ENCODE measurements around the gene WDR48.

WDR48 gene

GRCh38 chr3:39124876-39125840 is 73.3 kb downstream of the WDR48 start:
- DNase-seq = no peak

DNA sequence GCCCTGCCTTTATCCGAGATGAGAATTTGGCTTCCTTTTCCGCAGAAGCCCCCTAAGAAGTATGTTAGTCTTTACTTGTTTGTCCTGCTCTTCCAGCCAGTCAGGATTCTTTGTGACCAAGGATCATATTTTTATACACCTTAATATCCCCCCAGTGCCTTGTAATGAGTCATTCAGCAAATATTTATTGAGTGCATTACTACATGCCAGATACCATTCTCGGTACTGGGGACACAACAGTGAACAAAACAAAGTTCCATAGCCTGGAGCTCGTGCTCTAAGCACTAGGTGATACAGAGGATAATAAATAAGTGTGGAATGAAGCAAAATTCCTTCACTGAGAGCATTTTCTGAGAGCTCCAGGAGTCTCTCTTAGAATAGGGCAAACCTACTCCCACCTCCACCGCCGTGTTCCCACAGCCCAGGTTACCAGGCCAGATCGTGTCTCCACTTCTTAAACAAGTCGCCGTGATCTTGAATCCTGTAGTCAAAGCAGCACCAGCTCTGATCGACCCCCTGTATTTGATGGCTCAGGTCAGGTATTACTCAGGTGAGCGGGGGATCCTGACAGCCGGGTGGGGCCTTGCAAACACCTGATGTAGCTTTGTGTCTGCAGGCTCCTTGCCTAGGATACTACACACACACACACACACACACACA is 74.2 kb downstream of the WDR48 start:
- no peak for DNase-seq

DNA sequence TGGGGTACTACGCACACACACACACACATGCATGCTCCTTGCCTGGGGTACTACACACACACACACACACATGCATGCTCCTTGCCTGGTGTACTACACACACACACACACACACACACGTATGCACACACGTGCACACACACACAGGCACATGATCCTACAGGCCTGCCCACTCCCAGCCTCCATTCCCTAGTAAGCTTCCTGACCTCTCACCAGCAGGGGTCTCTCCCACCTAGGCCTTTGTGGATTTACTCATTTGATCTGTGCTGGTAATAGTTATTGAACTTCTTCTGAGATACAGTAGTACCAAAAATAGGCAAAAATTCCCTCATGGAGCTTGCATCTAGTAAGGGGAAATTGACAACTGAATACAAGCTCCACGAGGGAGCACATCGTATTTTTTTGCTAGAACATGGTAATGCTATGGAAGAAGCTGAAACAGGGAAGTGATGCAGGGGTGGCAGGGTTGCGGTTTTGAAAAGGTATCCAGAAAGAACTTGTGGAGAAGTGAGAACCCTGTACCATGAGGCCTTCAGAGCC is 74.8 kb downstream of the WDR48 start:
- peak in 1 of 2 donors; percentile 55 for DNase-seq

- DNase-seq = no peak
Measured at GRCh38 chr3:39127269-39127907, 75.6 kb downstream of the WDR48 start.

DNA sequence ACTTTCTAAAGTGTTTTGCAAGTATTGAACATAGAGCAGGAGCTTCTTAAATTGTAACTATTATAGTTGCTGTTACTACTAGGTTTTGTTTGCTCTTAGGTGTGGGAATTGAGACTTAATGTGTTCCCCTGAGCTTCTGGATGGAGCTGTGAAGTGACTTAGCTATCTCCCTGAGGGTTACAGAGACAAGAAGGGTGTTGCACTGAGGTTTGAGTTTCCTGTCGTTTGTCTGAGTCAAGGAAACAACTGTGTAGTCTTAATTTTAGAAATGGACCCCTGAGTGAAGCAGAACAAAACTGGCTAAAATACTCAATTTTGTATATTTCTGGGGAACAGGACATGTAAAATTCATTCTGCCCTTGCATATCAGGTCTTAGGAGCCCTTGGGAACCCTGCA is 76.1 kb downstream of the WDR48 start:
- DNase-seq = peak in 1 of 2 donors; percentile 23

DNA sequence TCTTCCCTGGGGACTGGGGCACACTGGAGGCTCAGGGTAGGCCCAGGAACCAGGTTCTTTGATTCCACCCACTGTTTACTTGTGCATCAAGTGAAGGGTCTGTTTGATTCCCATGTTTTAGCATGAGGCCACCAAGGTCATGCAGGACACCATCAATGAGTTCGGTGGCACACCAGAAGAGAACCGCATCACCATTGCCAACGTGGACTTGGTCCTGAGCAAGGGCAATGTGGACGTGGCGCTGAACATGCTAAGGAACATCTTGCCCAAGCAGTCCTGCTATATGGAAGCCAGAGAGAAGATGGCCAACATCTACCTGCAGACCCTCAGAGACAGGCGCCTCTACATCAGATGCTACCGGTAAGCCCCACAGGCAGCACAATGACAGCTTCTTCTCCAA is 77.1 kb downstream of the WDR48 start:
- no peak for DNase-seq

- DNase-seq = no peak
Measured at GRCh38 chr3:39130026-39130425, 78.2 kb downstream of the WDR48 start.

GRCh38 chr3:39130693-39131265 is 79.0 kb downstream of the WDR48 start:
- DNase-seq = no peak

DNA sequence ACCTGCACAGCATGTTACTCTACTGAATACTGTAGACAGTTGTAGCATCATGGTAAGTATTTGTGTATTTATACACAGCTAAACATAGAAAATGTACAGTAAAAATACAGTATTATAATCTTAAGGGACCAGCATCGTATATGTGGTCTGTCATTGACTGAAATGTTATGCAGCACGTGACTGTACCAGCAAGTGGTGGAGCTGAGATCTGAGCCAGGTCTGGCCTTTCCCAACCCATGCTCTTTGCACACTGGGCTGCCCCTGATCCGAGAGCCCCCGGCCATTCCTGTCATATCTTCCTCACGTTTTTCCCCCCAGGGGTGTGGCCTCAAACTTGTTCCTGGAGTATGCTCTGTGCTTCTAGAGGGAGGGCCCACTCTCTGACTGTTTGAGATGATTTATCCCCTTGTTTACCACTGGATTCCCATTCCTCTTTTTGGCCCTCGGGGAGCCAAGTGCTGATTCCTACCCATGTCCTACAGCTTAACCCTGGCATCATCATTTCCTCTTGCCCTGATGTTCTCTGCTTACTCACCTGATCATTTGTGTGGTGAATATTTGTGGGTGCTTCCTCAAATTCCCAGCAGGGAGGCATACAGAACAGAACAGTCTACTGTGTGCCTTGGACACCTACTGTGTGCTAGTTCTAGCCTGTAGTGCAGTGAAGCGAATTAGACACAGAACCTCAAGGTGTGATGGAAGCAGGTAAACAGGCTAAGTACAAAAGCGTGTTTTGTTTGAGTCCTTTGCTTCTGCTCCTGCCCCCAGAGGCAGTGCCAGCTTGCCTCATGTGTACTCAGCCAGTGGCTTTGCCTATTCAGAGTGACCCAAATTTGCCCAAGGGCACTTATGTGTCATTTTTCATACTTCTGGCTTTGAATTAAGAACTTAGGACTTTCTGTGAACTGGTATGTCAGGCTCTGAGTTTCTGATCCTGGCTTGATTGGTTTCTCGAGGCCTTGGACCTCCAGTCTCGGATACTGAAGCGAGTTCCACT is 80.6 kb downstream of the WDR48 start:
- no peak for DNase-seq

GRCh38 chr3:39133093-39133490 is 81.3 kb downstream of the WDR48 start:
- DNase-seq = no peak

GRCh38 chr3:39133822-39134221 is 82.0 kb downstream of the WDR48 start:
- DNase-seq = no peak

- DNase-seq = no peak
Measured at GRCh38 chr3:39134305-39134704, 82.5 kb downstream of the WDR48 start.

DNA sequence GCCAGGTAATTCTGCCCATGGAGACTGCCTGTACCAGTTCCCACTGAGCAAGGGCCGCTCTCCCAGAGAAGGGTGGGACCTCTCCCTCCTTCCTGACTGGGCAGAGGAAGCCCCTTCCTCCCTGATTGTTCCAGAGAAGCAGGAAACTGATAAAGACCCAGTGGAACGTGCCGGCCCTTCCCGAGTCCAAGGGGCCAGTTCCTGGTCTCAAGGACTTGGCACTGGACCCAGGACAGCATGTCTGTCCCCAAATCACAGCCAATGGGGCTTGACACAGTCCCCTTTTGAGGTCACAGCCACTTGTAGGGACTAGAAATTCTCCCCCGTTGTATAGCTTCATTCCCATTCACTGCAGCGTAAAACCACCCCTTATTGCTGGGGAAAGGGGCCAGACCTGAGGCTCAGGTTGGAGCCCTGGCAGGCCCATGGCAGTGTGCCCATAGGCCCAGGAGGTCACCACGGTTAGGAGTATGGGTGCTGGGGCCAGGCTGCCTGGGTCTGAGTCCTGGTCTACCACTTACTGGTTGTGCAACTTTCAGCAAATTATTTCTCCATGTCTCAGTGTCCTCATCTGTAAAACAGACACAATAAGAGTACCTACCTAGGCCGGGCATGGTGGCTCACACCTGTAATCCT is 83.5 kb downstream of the WDR48 start:
- DNase-seq = no peak

DNA sequence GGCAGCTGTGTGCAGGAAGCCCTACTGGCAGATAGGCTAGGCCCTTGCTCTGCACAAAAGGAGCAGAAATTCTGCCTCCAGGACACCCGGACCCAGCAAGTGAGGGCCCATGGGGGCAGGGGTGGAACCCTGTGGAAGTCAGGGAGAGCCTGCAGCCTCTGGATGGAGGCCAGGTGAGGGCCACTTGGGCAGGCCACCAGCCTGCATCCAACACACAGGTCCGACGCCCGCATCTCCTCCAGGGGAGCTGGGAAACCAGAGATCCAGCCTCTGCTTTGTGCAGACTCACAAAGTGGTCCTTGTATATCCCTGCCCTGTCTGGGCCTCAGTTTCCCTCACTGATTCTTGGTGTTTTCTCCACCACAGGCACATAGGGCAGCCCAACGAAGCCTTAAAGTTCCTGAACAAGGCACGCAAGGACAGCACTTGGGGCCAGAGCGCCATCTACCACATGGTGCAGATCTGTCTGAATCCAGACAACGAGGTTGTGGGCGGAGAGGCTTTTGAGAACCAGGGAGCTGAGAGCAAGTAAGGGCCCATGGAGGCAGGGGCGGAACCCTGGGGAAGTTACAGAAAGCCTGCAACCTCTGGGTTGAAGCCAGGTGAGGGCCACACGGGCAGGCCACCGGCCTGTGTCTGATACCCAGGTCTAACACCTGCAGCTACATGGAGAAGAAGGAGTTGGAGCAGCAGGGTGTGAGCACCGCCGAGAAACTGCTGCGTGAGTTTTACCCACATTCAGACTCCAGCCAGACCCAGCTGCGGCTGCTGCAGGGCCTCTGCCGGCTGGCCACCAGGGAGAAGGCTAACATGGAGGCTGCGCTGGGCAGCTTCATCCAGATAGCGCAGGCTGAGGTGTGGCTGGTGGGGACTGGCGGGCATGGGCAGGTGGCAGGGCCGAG is 85.0 kb downstream of the WDR48 start:
- DNase-seq = peak in 1 of 2 donors; percentile 35

- DNase-seq = peak in 1 of 2 donors; percentile 32
Measured at GRCh38 chr3:39137435-39137936, 85.7 kb downstream of the WDR48 start.

DNA sequence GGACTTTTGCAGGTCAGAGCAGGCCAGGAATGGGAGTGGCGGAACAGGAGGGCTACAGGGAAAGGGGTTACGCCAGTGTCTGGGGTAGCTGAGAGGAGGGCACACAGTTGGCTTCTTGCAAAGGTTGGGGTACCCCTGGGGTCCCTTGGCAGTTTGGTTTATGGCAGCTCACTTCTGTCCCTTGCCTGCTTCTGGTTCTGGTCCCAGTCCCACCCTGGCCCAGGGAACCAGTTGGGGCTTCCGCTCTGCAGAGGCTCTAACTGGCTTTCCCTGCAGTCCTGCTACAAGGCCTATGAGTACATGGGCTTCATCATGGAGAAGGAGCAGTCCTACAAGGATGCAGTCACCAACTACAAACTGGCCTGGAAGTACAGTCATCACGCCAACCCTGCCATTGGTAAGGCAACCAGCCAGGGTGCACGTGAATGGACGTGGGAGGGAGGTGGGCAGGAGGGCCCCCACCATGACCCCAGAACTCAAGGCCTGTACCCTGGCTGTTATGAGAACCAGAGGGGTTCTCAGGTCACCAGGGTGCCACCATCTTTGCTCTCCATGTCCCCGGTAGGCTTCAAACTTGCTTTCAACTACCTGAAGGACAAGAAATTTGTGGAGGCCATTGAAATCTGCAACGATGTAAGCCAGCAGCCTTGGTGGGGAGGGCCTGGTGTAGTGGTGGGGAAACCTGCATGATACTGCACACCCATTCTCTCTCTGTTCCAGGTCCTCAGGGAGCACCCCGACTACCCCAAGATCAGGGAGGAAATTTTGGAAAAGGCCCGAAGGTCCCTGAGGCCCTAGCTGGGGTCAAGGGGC is 86.4 kb downstream of the WDR48 start:
- DNase-seq = peak in 1 of 2 donors; percentile 41

GRCh38 chr3:39138804-39139415 is 87.1 kb downstream of the WDR48 start:
- DNase-seq = peak in 1 of 2 donors; percentile 32

DNA sequence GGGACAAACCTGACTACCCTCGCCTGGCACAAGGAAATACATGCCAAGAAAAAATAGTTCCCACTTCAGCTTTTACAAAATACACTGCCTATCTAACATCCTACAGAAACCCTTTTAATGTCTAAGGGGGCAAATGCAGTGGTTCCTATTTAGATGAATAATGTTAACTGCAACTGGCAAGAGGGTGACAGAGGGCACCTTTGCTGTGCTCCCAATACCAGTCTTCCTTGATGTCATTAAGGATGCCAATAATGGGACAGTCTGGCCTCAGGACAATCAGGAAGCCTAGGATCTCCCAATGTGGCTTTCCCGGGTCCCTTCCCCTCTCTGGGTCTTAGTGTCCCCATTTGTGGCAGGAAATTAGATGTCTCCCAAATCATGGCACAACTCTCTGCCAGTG is 87.6 kb downstream of the WDR48 start:
- peak in 1 of 2 donors; percentile 24 for DNase-seq
